HG03457 (cell line): Measurements from ENCODE around the gene MID1.

Experiments
- ATAC-seq: cut with Tn5 transposase; IDR thresholded peaks from one replicate; pipeline ENCODE4 v1.9.1; 2021; ENCODE audit warnings: moderate number of reproducible peaks; ENCODE audit not compliant: unreplicated experiment

Gene MID1

GRCh38 chrX:10620121-10620699 is at the start of gene MID1:
Gene MID1 (minus strand): TSS chrX:10620585. CDS start chrX:10567547, 53,038 bp downstream.
- ATAC-seq: no peak

- ATAC-seq: no peak
Observed at GRCh38 chrX:10667143-10667542, 46.8 kb upstream of the MID1 start.

GRCh38 chrX:10666102-10666501 is 45.7 kb upstream of the MID1 start:
- no peak for ATAC-seq

- no peak for ATAC-seq
Observed at GRCh38 chrX:10665681-10666080, 45.3 kb upstream of the MID1 start.

- no peak for ATAC-seq
Observed at GRCh38 chrX:10660171-10660570, 39.8 kb upstream of the MID1 start.

GRCh38 chrX:10656214-10656613 is 35.8 kb upstream of the MID1 start:
- ATAC-seq: no peak

GRCh38 chrX:10654960-10655359 is 34.6 kb upstream of the MID1 start:
- no peak for ATAC-seq

GRCh38 chrX:10653302-10653701 is 32.9 kb upstream of the MID1 start:
- ATAC-seq: no peak

- no peak for ATAC-seq
Observed at GRCh38 chrX:10649265-10649664, 28.9 kb upstream of the MID1 start.

- no peak for ATAC-seq
Observed at GRCh38 chrX:10648614-10649013, 28.2 kb upstream of the MID1 start.

- ATAC-seq: no peak
Observed at GRCh38 chrX:10636851-10637250, 16.5 kb upstream of the MID1 start.

- no peak for ATAC-seq
Observed at GRCh38 chrX:10636337-10636736, 16.0 kb upstream of the MID1 start.

- no peak for ATAC-seq
Observed at GRCh38 chrX:10634392-10635161, 14.2 kb upstream of the MID1 start.

- no peak for ATAC-seq
Observed at GRCh38 chrX:10633722-10634121, 13.3 kb upstream of the MID1 start.

- ATAC-seq: no peak
Observed at GRCh38 chrX:10631416-10632145, 11.2 kb upstream of the MID1 start.

- ATAC-seq: no peak
Observed at GRCh38 chrX:10630320-10630719, 9.9 kb upstream of the MID1 start.

GRCh38 chrX:10629905-10630304 is 9.5 kb upstream of the MID1 start:
- ATAC-seq: no peak

- ATAC-seq: no peak
Observed at GRCh38 chrX:10628906-10629305, 8.5 kb upstream of the MID1 start.

- ATAC-seq: no peak
Observed at GRCh38 chrX:10622197-10622596, 1.8 kb upstream of the MID1 start.

- ATAC-seq: no peak
Observed at GRCh38 chrX:10619425-10620046, 849 bp downstream of the MID1 start.

- no peak for ATAC-seq
Observed at GRCh38 chrX:10618961-10619360, 1.4 kb downstream of the MID1 start.

GRCh38 chrX:10617999-10618351 is 2.4 kb downstream of the MID1 start:
- no peak for ATAC-seq
